HepG2 (cell line): ENCODE data around the gene PSMD10. TPM values are rescaled to one million over a fixed set of nuclear protein-coding genes. Genes with fewer than 3 reads are reported as not detected.

Experiments used
- ATF3 ChIP-seq: sonication (generic); formaldehyde crosslinking; IDR thresholded peaks from 2 replicates; pipeline ENCODE4 v1.4.0; 2020; ENCODE audit warnings: missing genetic modification reagents
- CAMTA2 ChIP-seq: sonication (generic); formaldehyde crosslinking; IDR thresholded peaks from 2 replicates; pipeline ENCODE4 v1.4.0; 2020; ENCODE audit warnings: mild to moderate bottlenecking, missing genetic modification reagents, borderline replicate concordance
- CHD2 ChIP-seq: IDR thresholded peaks from 2 replicates; pipeline ENCODE4 v1.6.1; 2011; ENCODE audit warnings: low read depth, low read length, improper control_type of control experiment
- DNMT3B ChIP-seq: conservative IDR thresholded peaks from 2 replicates; pipeline ENCODE4 v1.6.1; 2016; ENCODE audit warnings: missing biosample characterization, control low read depth
- GPN1 ChIP-seq: sonication (generic); formaldehyde crosslinking; IDR thresholded peaks from 2 replicates; pipeline ENCODE4 v1.5.1; 2020; ENCODE audit warnings: missing genetic modification reagents, borderline replicate concordance
- HOXA3 ChIP-seq: sonication (generic); formaldehyde crosslinking; IDR thresholded peaks from 2 replicates; pipeline ENCODE4 v1.5.0; 2020; ENCODE audit warnings: missing genetic modification reagents
- KLF12 ChIP-seq: sonication (generic); formaldehyde crosslinking; IDR thresholded peaks from 2 replicates; pipeline ENCODE4 v1.4.0; 2020; ENCODE audit warnings: missing genetic modification reagents, borderline replicate concordance
- MBNL3 ChIP-seq: fragments of 250-450 bp; sonication (Bioruptor Pico); conservative IDR thresholded peaks from 2 replicates; pipeline ENCODE4 v1.8.0; 2022; ENCODE audit warnings: mild to moderate bottlenecking, inconsistent platforms
- MTF1 ChIP-seq: sonication (generic); formaldehyde crosslinking; IDR thresholded peaks from 2 replicates; pipeline ENCODE4 v1.5.0; 2020; ENCODE audit warnings: missing genetic modification reagents
- MYC ChIP-seq: sonication (generic); formaldehyde crosslinking; IDR thresholded peaks from 2 replicates; pipeline ENCODE4 v1.9.0; 2021; ENCODE audit warnings: missing genetic modification reagents, borderline replicate concordance
- NFIB ChIP-seq: sonication (generic); formaldehyde crosslinking; IDR thresholded peaks from 2 replicates; pipeline ENCODE4 v1.9.0; 2021; ENCODE audit warnings: missing genetic modification reagents, mild to moderate bottlenecking, borderline replicate concordance
- PPARG ChIP-seq: conservative IDR thresholded peaks from 2 replicates; pipeline ENCODE4 v1.6.1; 2016; ENCODE audit warnings: missing biosample characterization, missing genetic modification reagents
- RFXAP ChIP-seq: sonication (generic); formaldehyde crosslinking; IDR thresholded peaks from 2 replicates; pipeline ENCODE4 v1.4.0; 2020; ENCODE audit warnings: missing genetic modification reagents, borderline replicate concordance
- TRAFD1 ChIP-seq: sonication (generic); formaldehyde crosslinking; IDR thresholded peaks from 2 replicates; pipeline ENCODE4 v1.5.1; 2020; ENCODE audit warnings: missing genetic modification reagents, mild to moderate bottlenecking, borderline replicate concordance
- ZNF274 ChIP-seq: sonication (generic); formaldehyde crosslinking; IDR thresholded peaks from 2 replicates; pipeline ENCODE4 v1.5.1; 2020; ENCODE audit warnings: mild to moderate bottlenecking, missing genetic modification reagents
- ZNF329 ChIP-seq: sonication (generic); formaldehyde crosslinking; IDR thresholded peaks from 2 replicates; pipeline ENCODE4 v1.9.0; 2021; ENCODE audit warnings: low read depth, mild to moderate bottlenecking, missing genetic modification reagents
- ZNF564 ChIP-seq: sonication (generic); formaldehyde crosslinking; IDR thresholded peaks from 2 replicates; pipeline ENCODE4 v1.8.1; 2023; ENCODE audit warnings: mild to moderate bottlenecking, missing genetic modification reagents
- ZNF598 ChIP-seq: sonication (generic); formaldehyde crosslinking; IDR thresholded peaks from 2 replicates; pipeline ENCODE4 v1.5.1; 2020; ENCODE audit warnings: mild to moderate bottlenecking, missing genetic modification reagents, borderline replicate concordance
- ZSCAN20 ChIP-seq: sonication (generic); formaldehyde crosslinking; IDR thresholded peaks from 2 replicates; pipeline ENCODE4 v1.4.0; 2020; ENCODE audit warnings: missing genetic modification reagents, mild to moderate bottlenecking, borderline replicate concordance
- polyA plus RNA-seq, 8 experiments: library from polyadenylated mRNA; depleted of rRNA in 3 of 8; stranded (reverse) in 7 of 8; unstranded in 1 of 8; fragments of >200 nt; fragmentation: Illumina TruSeq in 4 of 8; extraction: Trizol in 4 of 8; gene quantifications; 2 replicates each; pipeline versions ENCODE4 v1.2.1 to v1.2.3, GENCODE V29; 2011 to 2016; ENCODE audit warnings: low read depth in 4 of 8, missing spikeins in 1 of 8, mixed read lengths in 1 of 8; ENCODE audit not compliant: insufficient read depth in 1 of 8
- total RNA-seq, 5 experiments: library from RNA; depleted of rRNA; stranded (reverse); fragments of >200 nt; fragmentation: Illumina TruSeq; extraction: Trizol; gene quantifications; 2 replicates each; pipeline ENCODE4 v1.2.3, GENCODE V29; 2016; ENCODE audit warnings: low read depth in 1 of 5
- TF ChIP-seq, protein P1 (sequence below): sonication (generic); formaldehyde crosslinking; IDR thresholded peaks from 2 replicates; pipeline ENCODE4 v1.4.0; 2020; ENCODE audit warnings: missing genetic modification reagents
- TF ChIP-seq, protein P2 (sequence below): sonication (generic); formaldehyde crosslinking; IDR thresholded peaks from 2 replicates; pipeline ENCODE4 v1.5.1; 2020; ENCODE audit warnings: missing genetic modification reagents, mild to moderate bottlenecking, borderline replicate concordance
- TF ChIP-seq, protein P3 (sequence below): sonication (generic); formaldehyde crosslinking; IDR thresholded peaks from 2 replicates; pipeline ENCODE4 v1.8.1; 2023; ENCODE audit warnings: missing genetic modification reagents, mild to moderate bottlenecking, borderline replicate concordance

PSMD10 gene
- total and polyA plus RNA-seq, 2 of the 13 experiments (the other 11 are each of a cell fraction or from before 2014, with no cell fraction given) = 56.4 to 65.3 TPM

DNA sequence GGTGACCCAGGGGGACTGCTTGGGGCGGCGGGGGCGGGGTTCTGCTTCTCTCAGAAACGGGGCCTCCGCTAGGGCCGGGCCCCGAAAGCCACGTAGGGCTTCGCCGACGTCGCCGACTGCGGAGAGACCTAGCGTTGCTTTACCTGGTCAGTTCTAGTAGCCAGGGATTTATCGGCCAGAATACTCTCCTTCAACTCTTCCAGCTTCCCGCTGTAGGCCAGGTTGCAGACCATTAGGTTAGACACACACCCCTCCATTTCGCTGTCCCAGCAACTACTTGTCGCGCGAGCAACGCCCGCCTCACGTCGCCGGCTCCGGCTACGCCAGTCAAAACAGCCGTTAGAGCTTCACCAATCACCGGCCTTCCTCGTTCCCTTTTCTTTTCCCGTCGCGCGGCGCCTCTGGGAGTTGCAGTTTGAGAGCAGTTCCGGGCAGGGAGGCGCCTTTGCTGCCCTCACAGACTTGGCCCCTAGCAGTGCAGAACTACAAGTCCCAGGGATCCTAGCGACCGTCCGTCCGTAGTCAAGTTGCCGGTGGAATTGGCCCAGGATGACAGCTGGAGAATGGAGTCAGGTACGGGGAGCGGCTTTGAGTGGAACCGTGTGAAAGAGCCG lies at the start of gene PSMD10, which contains the start of gene ATG4A (continued):
- TF ChIP-seq, protein P1, sequence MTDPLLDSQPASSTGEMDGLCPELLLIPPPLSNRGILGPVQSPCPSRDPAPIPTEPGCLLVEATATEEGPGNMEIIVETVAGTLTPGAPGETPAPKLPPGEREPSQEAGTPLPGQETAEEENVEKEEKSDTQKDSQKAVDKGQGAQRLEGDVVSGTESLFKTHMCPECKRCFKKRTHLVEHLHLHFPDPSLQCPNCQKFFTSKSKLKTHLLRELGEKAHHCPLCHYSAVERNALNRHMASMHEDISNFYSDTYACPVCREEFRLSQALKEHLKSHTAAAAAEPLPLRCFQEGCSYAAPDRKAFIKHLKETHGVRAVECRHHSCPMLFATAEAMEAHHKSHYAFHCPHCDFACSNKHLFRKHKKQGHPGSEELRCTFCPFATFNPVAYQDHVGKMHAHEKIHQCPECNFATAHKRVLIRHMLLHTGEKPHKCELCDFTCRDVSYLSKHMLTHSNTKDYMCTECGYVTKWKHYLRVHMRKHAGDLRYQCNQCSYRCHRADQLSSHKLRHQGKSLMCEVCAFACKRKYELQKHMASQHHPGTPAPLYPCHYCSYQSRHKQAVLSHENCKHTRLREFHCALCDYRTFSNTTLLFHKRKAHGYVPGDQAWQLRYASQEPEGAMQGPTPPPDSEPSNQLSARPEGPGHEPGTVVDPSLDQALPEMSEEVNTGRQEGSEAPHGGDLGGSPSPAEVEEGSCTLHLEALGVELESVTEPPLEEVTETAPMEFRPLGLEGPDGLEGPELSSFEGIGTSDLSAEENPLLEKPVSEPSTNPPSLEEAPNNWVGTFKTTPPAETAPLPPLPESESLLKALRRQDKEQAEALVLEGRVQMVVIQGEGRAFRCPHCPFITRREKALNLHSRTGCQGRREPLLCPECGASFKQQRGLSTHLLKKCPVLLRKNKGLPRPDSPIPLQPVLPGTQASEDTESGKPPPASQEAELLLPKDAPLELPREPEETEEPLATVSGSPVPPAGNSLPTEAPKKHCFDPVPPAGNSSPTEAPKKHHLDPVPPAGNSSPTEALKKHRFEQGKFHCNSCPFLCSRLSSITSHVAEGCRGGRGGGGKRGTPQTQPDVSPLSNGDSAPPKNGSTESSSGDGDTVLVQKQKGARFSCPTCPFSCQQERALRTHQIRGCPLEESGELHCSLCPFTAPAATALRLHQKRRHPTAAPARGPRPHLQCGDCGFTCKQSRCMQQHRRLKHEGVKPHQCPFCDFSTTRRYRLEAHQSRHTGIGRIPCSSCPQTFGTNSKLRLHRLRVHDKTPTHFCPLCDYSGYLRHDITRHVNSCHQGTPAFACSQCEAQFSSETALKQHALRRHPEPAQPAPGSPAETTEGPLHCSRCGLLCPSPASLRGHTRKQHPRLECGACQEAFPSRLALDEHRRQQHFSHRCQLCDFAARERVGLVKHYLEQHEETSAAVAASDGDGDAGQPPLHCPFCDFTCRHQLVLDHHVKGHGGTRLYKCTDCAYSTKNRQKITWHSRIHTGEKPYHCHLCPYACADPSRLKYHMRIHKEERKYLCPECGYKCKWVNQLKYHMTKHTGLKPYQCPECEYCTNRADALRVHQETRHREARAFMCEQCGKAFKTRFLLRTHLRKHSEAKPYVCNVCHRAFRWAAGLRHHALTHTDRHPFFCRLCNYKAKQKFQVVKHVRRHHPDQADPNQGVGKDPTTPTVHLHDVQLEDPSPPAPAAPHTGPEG = no peak
- TF ChIP-seq KLF12 (CRISPR knock-in tag) (no peak), CAMTA2 (no peak), PPARG (CRISPR knock-in tag) (no peak), CHD2 (no peak), MBNL3 (CRISPR knock-in tag) (no peak), HOXA3 (no peak), ZSCAN20 (no peak), DNMT3B (CRISPR knock-in tag) (no peak), ZNF274 (no peak), RFXAP (CRISPR knock-in tag) (no peak), ZNF329 (CRISPR knock-in tag) (no peak), MYC (peak; percentile 27; the same call in 1 of the 2 replicates), MTF1 (CRISPR knock-in tag) (no peak), ATF3 (CRISPR knock-in tag) (no peak), TRAFD1 (CRISPR knock-in tag) (no peak), ZNF598 (CRISPR knock-in tag) (no peak), NFIB (no peak), ZNF564 (CRISPR knock-in tag) (no peak), GPN1 (CRISPR knock-in tag) (no peak)
- TF ChIP-seq, protein P2, sequence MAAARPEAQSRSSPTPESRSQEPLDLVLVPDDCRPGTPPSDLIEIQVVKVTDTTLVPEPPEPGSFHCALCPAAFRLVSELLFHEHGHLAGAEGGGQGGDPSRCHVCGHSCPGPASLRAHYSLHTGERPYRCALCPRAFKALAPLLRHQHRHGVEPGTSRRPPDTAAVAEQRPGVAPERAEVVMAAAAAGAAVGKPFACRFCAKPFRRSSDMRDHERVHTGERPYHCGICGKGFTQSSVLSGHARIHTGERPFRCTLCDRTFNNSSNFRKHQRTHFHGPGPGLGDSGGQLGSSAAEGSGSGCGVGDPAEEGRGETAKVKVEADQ (CRISPR knock-in tag) = no peak
- TF ChIP-seq, protein P3, sequence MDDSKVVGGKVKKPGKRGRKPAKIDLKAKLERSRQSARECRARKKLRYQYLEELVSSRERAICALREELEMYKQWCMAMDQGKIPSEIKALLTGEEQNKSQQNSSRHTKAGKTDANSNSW (CRISPR knock-in tag) = no peak
